ENCODE measurements around the gene NOTUM.

NOTUM gene

DNA sequence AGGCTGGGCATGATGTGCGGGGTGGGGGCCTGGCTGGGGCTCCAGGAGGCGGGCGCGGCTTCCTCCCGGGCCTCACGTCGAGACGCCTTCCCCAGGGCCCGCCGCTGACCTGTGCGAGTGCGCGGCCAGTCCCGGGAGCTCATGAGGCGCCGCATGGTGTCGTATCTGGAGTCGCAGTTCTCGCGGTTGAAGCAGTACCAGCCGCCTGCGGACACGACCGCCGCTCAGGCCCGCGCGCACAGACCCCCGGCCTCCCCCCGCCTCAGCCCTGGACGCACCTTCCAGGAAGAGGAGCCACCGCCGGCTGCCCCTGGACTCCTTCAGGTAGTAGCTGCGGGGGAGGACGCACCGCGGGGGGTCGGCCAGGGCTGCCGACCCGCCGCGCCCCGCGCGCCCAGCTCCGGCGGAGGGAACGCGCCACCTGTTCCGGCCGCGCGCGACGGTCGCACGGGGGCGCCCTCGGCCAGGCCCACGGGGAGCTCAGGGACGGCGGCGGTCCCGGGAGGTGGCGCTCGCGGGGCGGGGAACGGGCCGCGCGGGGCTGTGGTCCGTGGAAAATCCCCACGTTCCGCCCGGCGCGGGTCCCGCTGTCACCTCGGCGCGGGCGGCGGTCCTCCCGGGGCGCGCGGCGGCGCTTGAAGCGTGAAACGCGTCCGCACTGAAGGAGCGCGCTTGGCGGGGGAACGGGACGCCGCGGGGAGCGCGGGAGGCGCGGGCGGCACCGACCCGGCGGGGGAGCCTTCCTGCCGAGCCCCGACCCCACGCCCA is 1.4 kb downstream of the NOTUM start:
- TF ChIP-seq, protein P1, sequence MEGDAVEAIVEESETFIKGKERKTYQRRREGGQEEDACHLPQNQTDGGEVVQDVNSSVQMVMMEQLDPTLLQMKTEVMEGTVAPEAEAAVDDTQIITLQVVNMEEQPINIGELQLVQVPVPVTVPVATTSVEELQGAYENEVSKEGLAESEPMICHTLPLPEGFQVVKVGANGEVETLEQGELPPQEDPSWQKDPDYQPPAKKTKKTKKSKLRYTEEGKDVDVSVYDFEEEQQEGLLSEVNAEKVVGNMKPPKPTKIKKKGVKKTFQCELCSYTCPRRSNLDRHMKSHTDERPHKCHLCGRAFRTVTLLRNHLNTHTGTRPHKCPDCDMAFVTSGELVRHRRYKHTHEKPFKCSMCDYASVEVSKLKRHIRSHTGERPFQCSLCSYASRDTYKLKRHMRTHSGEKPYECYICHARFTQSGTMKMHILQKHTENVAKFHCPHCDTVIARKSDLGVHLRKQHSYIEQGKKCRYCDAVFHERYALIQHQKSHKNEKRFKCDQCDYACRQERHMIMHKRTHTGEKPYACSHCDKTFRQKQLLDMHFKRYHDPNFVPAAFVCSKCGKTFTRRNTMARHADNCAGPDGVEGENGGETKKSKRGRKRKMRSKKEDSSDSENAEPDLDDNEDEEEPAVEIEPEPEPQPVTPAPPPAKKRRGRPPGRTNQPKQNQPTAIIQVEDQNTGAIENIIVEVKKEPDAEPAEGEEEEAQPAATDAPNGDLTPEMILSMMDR (IDR thresholded peaks at IDR 0.05; ENCODE audit: borderline replicate concordance, control extremely low read depth, extremely low read depth, insufficient read depth, missing control alignments) = peak; percentile 100
- peak; percentile 92 for DNase-seq (ENCODE audit: low spot score)
- in situ Hi-C loops (cut with MboI; ENCODE audit: low sequenced_read_pairs, unreplicated experiment) = no loop called here

DNA sequence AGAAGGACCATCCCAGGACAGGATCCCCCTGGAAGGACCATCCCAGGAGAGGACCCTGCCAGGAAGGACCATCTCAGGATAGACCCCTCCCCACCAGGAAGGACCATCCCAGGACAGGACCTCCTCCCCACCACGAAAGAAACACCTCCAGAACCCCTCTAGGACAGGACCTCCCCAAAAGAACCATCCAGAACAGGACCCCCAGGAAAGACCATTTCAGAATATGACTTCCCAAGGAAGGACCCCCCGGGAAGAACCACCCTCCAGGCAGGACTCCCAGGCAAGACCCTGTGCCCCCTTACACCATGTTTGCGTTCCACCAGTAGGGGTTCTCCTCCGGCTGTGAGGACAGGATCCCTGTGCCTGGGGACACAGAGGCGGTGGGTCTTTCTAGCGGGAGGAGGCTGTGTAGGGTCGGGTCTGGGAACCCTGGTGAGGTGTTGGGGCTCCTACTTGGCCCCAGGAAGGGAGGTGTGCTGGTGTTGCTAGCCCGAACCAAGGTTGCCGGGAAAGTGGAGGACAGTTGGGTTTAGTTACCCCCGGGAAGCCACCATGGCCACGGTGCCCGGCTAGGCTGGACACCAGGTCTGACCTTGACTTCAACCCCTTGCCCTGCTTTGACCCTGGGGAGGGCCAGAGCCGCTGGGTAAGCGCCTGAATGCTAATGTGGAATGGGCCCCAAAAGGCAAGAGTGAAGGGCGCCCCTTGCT is 2.2 kb downstream of the NOTUM start:
- no peak for DNase-seq (ENCODE audit: low spot score)
- in situ Hi-C loops (cut with MboI; ENCODE audit: low sequenced_read_pairs, unreplicated experiment) = no loop called here

DNA sequence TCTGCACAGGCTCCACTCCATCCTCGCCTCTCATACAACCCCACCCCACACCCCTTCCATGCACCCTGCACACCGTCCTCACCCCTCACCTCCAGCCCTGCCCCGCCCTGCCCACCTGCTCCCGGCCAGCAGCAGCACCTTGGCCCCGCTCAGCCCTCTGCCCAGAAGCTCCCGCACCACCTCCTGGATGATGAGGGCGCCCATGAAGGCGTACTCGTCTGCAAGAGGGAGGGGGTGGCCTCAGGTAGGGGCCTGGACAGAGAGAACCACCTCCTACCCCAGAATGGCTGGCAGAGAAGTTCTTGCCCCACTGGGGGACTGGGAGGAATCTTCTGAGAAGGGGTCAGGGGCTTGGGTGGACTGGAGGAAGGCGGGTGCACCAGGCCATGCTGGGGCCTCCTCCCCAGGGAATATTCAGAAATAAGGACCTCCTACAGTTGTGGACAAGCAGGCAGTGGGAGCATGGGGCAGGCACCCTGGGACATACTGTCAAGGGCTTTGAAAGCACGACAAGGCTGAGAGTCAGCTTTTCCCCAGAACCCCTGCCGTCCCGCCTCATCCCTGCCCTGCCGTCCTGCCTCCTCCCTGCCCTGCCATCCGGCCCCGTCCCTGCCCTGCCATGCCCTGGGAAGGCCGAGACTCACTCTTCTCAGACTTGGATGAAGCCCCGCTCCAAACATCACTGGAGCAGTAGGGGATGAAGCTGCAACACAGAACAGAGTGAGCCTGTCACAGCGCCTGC is 3.1 kb downstream of the NOTUM start:
- DNase-seq (ENCODE audit: low spot score) = no peak
- TF ChIP-seq, protein P1 (IDR thresholded peaks at IDR 0.05; ENCODE audit: borderline replicate concordance, control extremely low read depth, extremely low read depth, insufficient read depth, missing control alignments) = no peak
- in situ Hi-C loops (cut with MboI; ENCODE audit: low sequenced_read_pairs, unreplicated experiment) = no loop called here

More for the DNA sequence above, 2.2 kb downstream of the NOTUM start:
- TF ChIP-seq, protein P1 (IDR thresholded peaks at IDR 0.05; ENCODE audit: borderline replicate concordance, control extremely low read depth, extremely low read depth, insufficient read depth, missing control alignments) = no peak

DNA sequence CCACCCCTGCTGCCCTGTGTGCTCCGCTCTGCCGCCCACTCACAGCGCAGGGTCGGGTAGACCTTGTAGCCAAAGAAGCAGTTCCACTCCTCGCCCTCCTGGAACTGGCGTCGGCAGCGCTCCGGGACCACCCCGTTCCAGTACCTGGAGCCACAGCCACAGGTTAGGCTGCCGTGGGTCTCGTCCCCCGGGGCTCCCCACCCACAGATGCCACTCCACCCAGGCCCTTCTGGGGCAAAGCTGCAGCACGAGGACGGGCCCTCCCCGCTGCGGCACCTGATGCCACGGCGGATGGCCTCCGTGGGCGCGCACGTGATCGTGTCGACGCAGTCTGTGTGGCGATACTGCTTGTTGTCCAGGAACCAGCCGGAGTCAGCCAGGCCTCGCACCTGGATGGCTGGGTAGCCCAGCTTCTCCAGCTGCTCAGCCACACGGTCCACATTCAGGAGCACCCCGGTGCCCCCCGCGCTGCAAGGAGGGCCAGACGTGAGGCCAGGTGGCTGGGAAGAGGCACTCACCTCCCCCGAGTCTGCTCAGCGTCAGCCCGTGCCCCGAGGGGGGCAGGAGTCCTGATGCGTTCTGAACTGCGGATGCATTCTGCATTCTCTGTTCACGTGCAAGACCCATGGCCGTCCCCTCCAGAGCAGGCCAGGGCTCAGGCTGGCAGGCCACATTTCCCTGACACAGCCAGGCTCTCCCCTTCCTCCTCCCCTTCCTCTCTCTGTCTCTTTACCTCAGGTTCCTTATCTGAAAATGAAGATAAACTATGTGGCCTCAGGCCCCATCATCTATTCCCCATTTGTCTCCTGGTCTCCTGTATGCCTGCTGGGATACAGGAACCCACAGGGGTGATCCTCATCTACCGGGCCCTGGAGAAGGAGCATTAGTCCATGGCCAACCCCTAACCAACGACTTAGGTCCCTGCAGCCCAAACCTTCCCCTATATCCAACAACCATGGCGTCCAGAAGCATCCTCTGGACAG is 4.1 kb downstream of the NOTUM start:
- TF ChIP-seq, protein P1 (IDR thresholded peaks at IDR 0.05; ENCODE audit: borderline replicate concordance, control extremely low read depth, extremely low read depth, insufficient read depth, missing control alignments) = no peak
- in situ Hi-C loops (cut with MboI; ENCODE audit: low sequenced_read_pairs, unreplicated experiment) = no loop called here
- no peak for DNase-seq (ENCODE audit: low spot score)

DNA sequence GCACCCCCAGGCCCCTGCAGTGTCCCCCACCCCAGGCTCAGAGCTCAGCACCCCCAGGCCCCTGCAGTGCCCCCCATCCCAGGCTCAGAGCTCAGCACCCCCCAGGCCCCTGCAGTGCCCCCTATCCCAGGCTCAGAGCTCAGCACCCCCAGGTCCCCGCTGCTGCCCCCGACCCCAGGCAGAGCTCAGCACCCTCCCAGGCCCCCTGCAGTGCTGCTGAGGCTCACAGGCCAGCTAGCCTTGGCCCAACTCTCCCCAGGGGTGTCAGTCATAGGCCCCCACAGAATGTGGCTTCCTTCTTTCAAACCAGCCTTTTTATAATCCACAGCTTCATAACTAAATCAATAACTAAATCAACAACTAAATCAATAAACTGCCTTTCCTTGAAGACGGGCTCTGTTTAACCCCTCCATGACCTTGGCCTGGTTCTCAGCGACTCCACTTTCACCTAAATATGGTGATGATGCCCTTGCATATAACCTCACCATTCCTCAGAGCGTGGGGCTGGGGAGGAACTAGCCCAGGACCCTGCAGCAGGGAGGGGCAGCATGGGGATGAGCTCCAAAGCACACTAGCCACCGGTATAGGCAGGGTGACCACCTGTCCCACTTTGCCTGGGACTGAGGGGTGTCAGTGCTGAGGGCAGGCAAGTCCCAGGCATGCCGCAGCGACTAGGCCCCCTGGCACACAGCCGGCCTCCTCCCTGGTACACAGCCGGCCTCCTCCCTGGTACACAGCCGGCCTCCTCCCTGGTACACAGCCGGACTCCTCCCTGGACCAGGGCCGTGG is 5.0 kb downstream of the NOTUM start:
- DNase-seq (ENCODE audit: low spot score) = no peak
- in situ Hi-C loops (cut with MboI; ENCODE audit: low sequenced_read_pairs, unreplicated experiment) = no loop called here
- TF ChIP-seq, protein P1 (IDR thresholded peaks at IDR 0.05; ENCODE audit: borderline replicate concordance, control extremely low read depth, extremely low read depth, insufficient read depth, missing control alignments) = no peak

All from GM13976 (cell line).